HUES48 (cell line): ENCODE data around the gene STK32C.

ENCODE experiments used
- H3K27ac ChIP-seq: one replicate; pipeline ENCODE4 v1.7.0; 2013; ENCODE audit warnings: low read depth, low read length, inconsistent platforms
- H3K27me3 ChIP-seq: 2 replicates; pipeline ENCODE4 v1.6.1; 2013; ENCODE audit warnings: mild to moderate bottlenecking, low read length; ENCODE audit not compliant: control insufficient read depth, insufficient read depth
- H3K36me3 ChIP-seq: 2 replicates; pipeline ENCODE4 v1.6.1; 2013; ENCODE audit warnings: low read length; ENCODE audit not compliant: control insufficient read depth, insufficient read depth
- H3K4me1 ChIP-seq: 2 replicates; pipeline ENCODE4 v1.6.1; 2013; ENCODE audit warnings: mild to moderate bottlenecking, low read length; ENCODE audit not compliant: control insufficient read depth, insufficient read depth
- H3K4me3 ChIP-seq: 2 replicates; pipeline ENCODE4 v1.5.1; 2013; ENCODE audit warnings: mild to moderate bottlenecking, low read depth, low read length
- H3K9ac ChIP-seq: 2 replicates; pipeline ENCODE4 v1.6.1; 2013; ENCODE audit warnings: mild to moderate bottlenecking, low read depth, low read length, moderate library complexity
- H3K9me3 ChIP-seq: 2 replicates; pipeline ENCODE4 v1.6.1; 2013; ENCODE audit warnings: low read length; ENCODE audit not compliant: control insufficient read depth, insufficient read depth

STK32C gene

DNA sequence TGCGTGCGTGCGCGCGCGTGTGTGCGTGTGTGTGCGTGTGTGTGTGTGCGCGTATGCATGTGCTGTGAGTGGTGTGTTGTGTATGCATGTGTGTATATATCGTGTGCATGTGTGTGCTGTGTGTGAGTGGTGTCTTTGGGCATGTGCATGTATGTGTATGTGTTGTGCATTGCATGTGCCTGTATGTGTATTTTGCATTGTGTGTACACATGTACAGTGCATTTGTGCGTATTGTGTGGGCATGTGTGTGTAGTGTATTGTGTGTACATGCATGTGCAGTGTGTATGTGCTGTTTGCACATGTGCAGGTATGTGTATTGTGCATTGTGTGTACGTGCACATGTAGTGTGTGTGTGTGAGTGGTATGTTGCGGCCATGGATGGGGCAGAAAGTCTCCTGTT is 127.0 kb downstream of the STK32C start:
- Histone ChIP-seq H3K27me3 (peaks cover 43% of the 10 kb centered on the region), H3K27ac (no peak overlapping the region)

GRCh38 chr10:132179551-132180392 is 128.0 kb downstream of the STK32C start:
- Histone ChIP-seq H3K4me3 (no peak overlapping the region), H3K9ac (no peak overlapping the region), H3K27ac (no peak overlapping the region), H3K9me3 (no peaks in the 10 kb centered on the region), H3K4me1 (peaks cover 8% of the 10 kb centered on the region; the same call in 1 of the 2 replicates), H3K27me3 (peaks cover 40% of the 10 kb centered on the region), H3K36me3 (no peaks in the 10 kb centered on the region)

More for the DNA sequence above, 127.0 kb downstream of the STK32C start:
- Histone ChIP-seq H3K36me3 (no peaks in the 10 kb centered on the region), H3K4me3 (no peak overlapping the region), H3K9me3 (no peaks in the 10 kb centered on the region), H3K4me1 (peaks cover 7% of the 10 kb centered on the region; the same call in 1 of the 2 replicates), H3K9ac (no peak overlapping the region)

GRCh38 chr10:132178672-132179545 is 128.8 kb downstream of the STK32C start:
- Histone ChIP-seq H3K27ac (no peak overlapping the region), H3K4me1 (peaks cover 8% of the 10 kb centered on the region; the same call in 1 of the 2 replicates), H3K27me3 (peaks cover 31% of the 10 kb centered on the region)

DNA sequence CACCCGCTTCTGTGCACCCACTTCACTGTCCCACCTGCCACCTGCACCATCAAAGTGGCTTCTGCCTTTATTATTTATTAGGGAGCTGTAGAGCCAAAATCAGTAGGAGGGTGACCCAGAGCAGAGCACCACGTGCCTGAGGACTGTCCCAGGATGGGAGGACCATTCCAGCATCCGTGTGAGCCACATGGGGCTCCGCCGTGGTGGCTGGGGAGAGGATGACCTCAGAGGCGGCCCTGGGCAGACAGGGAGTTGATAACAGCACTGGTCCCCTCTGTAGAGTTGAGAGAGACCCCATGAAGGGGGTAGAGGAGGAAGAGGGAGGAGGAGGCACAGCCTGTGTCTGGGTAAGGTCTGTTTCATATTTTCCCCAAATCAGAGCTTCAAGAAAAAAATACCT is 129.7 kb downstream of the STK32C start:
- H3K36me3 ChIP-seq, result no peaks in the 10 kb centered on the region
- no peak overlapping the region for H3K4me3 ChIP-seq
- no peaks in the 10 kb centered on the region for H3K9me3 ChIP-seq
- peaks cover 8% of the 10 kb centered on the region; the same call in 1 of the 2 replicates for H3K4me1 ChIP-seq
- H3K27me3 ChIP-seq, result peaks cover 23% of the 10 kb centered on the region
- H3K9ac ChIP-seq, result no peak overlapping the region
- H3K27ac ChIP-seq, result no peak overlapping the region

More at GRCh38 chr10:132178672-132179545, 128.8 kb downstream of the STK32C start:
- no peak overlapping the region for H3K4me3 ChIP-seq
- H3K9ac ChIP-seq, result no peak overlapping the region
- H3K9me3 ChIP-seq, result no peaks in the 10 kb centered on the region
- H3K36me3 ChIP-seq, result no peaks in the 10 kb centered on the region

- H3K9ac ChIP-seq, result no peak overlapping the region
- no peaks in the 10 kb centered on the region for H3K36me3 ChIP-seq
- peaks cover 8% of the 10 kb centered on the region; the same call in 1 of the 2 replicates for H3K4me1 ChIP-seq
- H3K4me3 ChIP-seq, result no peak overlapping the region
- no peaks in the 10 kb centered on the region for H3K9me3 ChIP-seq
- peaks cover 18% of the 10 kb centered on the region for H3K27me3 ChIP-seq
- H3K27ac ChIP-seq, result no peak overlapping the region
These were observed 130.9 kb downstream of the STK32C start for GRCh38 chr10:132176623-132177500.

DNA sequence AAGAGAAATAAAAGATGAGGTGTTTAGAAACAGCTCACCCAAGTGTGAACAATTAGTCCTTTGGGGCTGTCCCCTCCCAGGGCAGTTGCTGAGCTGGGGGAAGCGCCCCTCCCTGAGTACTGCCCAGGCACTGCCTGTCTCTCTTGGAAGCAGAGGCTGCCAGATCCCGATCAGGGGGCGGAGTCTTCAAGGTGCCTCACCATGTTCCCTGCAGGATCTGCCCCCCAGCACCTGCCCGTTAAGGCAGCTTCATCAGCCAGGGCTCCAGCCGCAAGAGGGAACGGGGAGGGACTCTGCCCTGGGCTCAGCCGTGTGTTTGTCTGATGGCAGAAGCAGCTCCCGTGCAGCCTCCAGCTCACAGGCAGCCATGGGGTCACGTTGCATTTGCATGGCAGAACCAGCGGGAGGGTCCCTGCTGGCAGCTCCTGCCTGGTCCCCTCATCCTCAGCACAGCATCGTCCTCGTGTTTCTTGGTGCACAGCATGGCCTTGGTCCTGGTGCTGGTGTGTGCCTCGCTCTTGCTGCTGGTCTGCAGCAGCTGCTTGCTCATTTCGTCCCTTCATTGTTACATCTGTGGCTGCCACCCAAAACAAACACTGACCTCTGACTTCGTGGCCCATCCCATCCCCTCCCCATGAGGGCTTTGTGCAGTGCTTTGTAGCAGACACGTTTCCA is 131.7 kb downstream of the STK32C start:
- Histone ChIP-seq H3K36me3 (no peaks in the 10 kb centered on the region), H3K27ac (no peak overlapping the region), H3K4me3 (no peak overlapping the region), H3K9ac (no peak overlapping the region), H3K27me3 (peaks cover 18% of the 10 kb centered on the region), H3K4me1 (peaks cover 8% of the 10 kb centered on the region; the same call in 1 of the 2 replicates), H3K9me3 (no peaks in the 10 kb centered on the region)

- peaks cover 8% of the 10 kb centered on the region; the same call in 1 of the 2 replicates for H3K4me1 ChIP-seq
These were observed 132.3 kb downstream of the STK32C start for GRCh38 chr10:132175408-132175807.

GRCh38 chr10:132174237-132174636 is 133.5 kb downstream of the STK32C start:
- Histone ChIP-seq H3K27ac (no peak overlapping the region), H3K36me3 (no peaks in the 10 kb centered on the region), H3K9me3 (no peaks in the 10 kb centered on the region), H3K4me3 (no peak overlapping the region), H3K27me3 (peaks cover 18% of the 10 kb centered on the region), H3K4me1 (peaks cover 8% of the 10 kb centered on the region; the same call in 1 of the 2 replicates), H3K9ac (no peak overlapping the region)

More at GRCh38 chr10:132175408-132175807, 132.3 kb downstream of the STK32C start:
- Histone ChIP-seq H3K27me3 (peaks cover 18% of the 10 kb centered on the region), H3K9me3 (no peaks in the 10 kb centered on the region), H3K36me3 (no peaks in the 10 kb centered on the region), H3K27ac (no peak overlapping the region), H3K4me3 (no peak overlapping the region), H3K9ac (no peak overlapping the region)

- Histone ChIP-seq H3K4me1 (peaks cover 8% of the 10 kb centered on the region; the same call in 1 of the 2 replicates), H3K27ac (no peak overlapping the region), H3K27me3 (peaks cover 18% of the 10 kb centered on the region), H3K4me3 (no peak overlapping the region), H3K9ac (no peak overlapping the region), H3K36me3 (no peaks in the 10 kb centered on the region), H3K9me3 (no peaks in the 10 kb centered on the region)
These were observed 134.6 kb downstream of the STK32C start for GRCh38 chr10:132173185-132173584.
